Aorta (tissue), 5 donors: ENCODE results near the gene ZFP90. TPM values are rescaled to one million over a fixed set of nuclear protein-coding genes. Genes with fewer than 3 reads are reported as not detected.

ENCODE experiments used
- ATAC-seq: fragments of 200-7000 bp; cut with Tn5 transposase; one replicate; pipeline ENCODE4 v1.9.1; 2022; ENCODE audit warnings: moderate library complexity; ENCODE audit not compliant: low FRiP score
- DNase-seq, 2 donors: peaks; one replicate each; pipeline ENCODE4 v3.0.0-alpha.2; 2020
- H3K27ac ChIP-seq, 2 donors: one replicate each; pipeline ENCODE4 v1.5.1; 2013; ENCODE audit warnings: low read length in 2 of 2, mild to moderate bottlenecking in 2 of 2, moderate library complexity in 2 of 2, control low read depth in 1 of 2, inconsistent platforms in 1 of 2, low read depth in 1 of 2
- H3K27me3 ChIP-seq, 2 donors: one replicate each; pipeline ENCODE4 v1.6.1; 2013; ENCODE audit warnings: control low read depth in 1 of 2, low read length in 1 of 2, mild to moderate bottlenecking in 1 of 2, moderate library complexity in 1 of 2; ENCODE audit not compliant: insufficient read depth in 2 of 2, control insufficient read depth in 1 of 2
- H3K36me3 ChIP-seq, 2 donors: one replicate each; pipeline ENCODE4 v1.6.1; 2013; ENCODE audit warnings: control low read depth in 1 of 2, low read length in 1 of 2, mild to moderate bottlenecking in 1 of 2; ENCODE audit not compliant: insufficient read depth in 2 of 2, control insufficient read depth in 1 of 2
- H3K4me1 ChIP-seq, 2 donors: one replicate each; pipeline ENCODE4 v1.6.1; 2013; ENCODE audit warnings: low read length in 2 of 2, control low read depth in 1 of 2, mild to moderate bottlenecking in 1 of 2, moderate library complexity in 1 of 2; ENCODE audit not compliant: insufficient read depth in 2 of 2, control insufficient read depth in 1 of 2
- H3K4me3 ChIP-seq, 2 donors: one replicate each; pipeline ENCODE4 v1.5.1; 2013; ENCODE audit warnings: low read length in 2 of 2, control low read depth in 1 of 2, mild to moderate bottlenecking in 1 of 2
- H3K9me3 ChIP-seq: one replicate; pipeline ENCODE4 v1.6.1; 2013; ENCODE audit warnings: mild to moderate bottlenecking, low read length; ENCODE audit not compliant: control insufficient read depth
- WGBS, 2 donors: extraction: QIAGEN DNeasy Blood & Tissue Kit; methylation state at CpG; one replicate each; pipeline ENCODE4 v1.1.7; 2013; 5-methylcytosine and 5-hydroxymethylcytosine counted together
- intact Hi-C, 2 donors: fragments of 100-400 bp; cut with DNase I; formaldehyde crosslinking; loops; one replicate each; pipeline versions ENCODE4 v1.14.2 to v1.15.0; 2022
- polyA plus RNA-seq, 2 donors: library from polyadenylated mRNA; stranded (reverse); fragments of 200-250 nt; gene quantifications; one replicate each; pipeline ENCODE4 v1.2.3, GENCODE V29; 2013
- total RNA-seq, 2 donors: library from RNA; stranded (reverse); fragmentation: NEBNext Ultra II Directional; extraction: Animal tissue kit (Norgen Biotek cat#: 25700); gene quantifications; one replicate each; pipeline ENCODE4 v1.2.1, GENCODE V29; 2021
- donor health status: healthy with polysubstance abuse.
- donor health status: Bipolar disorder and iron deficiency.
- donor health status: DM: no; HTN: no; CAD: no.
- donor health status: DM: no; HTN: no; CAD: no.
- donor health status: DM: yes; HTN: yes; CAD: no.

ZFP90 gene
- total and polyA plus RNA-seq, 4 donors, result 7.9 to 31.0 (median 15.1) TPM

DNA sequence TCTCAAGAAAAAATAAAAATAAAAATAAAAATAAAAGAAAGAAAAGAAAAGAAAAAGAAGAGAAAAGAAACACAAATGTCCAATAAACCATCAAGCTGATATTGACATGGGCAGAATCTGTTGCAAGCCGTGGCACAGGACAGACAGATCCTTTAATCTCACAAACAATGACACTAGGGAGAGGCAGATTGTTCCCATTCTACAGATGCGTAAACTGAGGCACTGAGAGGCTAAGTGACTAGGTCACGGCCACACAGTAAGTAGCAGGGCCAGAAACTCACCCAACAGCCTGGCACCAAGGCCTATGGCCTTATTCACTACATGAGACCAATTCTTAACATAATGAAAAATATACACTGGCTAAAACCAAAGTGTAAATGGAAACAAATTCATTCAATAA is 28.3 kb upstream of the ZFP90 start:
- Histone ChIP-seq H3K4me1 (no peaks in the 10 kb centered on the region), H3K27me3 (peaks cover 0 to 2% of the 10 kb centered on the region in 2 donors), H3K27ac (no peak overlapping the region), H3K4me3 (no peak overlapping the region), H3K36me3 (no peaks in the 10 kb centered on the region), H3K9me3 (no peaks in the 10 kb centered on the region)
- WGBS, 2 donors, result 95 to 97% methylated on average over 3 of the region's 3 CpGs
- intact Hi-C loops, result no loop called here
- peak in 1 of 2 donors; percentile 0 for DNase-seq
- ATAC-seq, result no peak

DNA sequence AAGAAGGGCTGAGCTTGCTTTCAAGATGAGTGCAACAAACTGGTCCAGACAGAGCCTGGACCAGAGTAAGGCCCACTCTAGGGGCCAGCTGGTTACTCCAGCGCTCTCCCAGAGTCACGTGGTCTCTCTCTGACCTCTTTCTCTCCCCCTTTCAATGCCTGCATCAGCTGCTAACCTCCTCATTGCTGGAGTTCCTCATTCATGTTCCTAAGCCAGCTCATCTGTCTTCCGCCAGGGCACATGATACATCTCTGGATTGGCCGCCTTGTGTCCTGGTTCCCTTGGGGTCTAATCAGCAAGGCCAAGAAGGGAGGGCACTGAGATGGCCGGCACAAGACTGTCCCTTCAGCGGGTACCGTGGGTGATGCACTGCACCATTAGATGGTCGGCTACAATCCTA is 26.9 kb upstream of the ZFP90 start:
- no peak for ATAC-seq
- H3K27me3 ChIP-seq, result peaks cover 0 to 2% of the 10 kb centered on the region in 2 donors

DNA sequence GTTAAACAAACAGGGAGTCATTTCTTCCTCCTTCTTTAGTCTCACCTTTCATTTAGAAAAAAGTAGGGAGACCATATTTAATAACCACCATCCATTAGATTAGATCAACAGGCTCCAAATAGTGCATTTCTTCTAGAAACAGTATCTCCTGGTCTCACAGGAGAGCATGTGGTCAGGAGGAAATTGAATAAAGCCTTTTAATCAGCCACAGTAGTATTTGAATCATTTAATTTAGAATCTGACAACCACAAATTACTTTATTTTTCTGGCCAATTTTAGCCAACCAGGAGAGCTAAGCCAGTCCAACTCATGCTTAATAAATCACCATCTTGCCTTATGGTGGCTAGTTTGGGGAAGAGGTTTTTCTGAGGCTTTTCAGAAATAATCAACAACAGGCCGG is 26.3 kb upstream of the ZFP90 start:
- WGBS, 2 donors, result 93 to 96% methylated on average over 1 of the region's 1 CpG
- H3K36me3 ChIP-seq, result no peaks in the 10 kb centered on the region
- no peaks in the 10 kb centered on the region for H3K9me3 ChIP-seq
- no peak overlapping the region for H3K27ac ChIP-seq
- no peaks in the 10 kb centered on the region for H3K4me1 ChIP-seq
- ATAC-seq (no peak), DNase-seq (no peak)
- intact Hi-C loops, result no loop called here
- H3K27me3 ChIP-seq, result peaks cover 0 to 2% of the 10 kb centered on the region in 2 donors
- H3K4me3 ChIP-seq, result no peak overlapping the region

More for the DNA sequence above, 26.9 kb upstream of the ZFP90 start:
- H3K27ac ChIP-seq, result no peak overlapping the region
- DNase-seq, result no peak
- WGBS, 2 donors, result 75 to 77% methylated on average over 8 of the region's 8 CpGs
- H3K36me3 ChIP-seq, result no peaks in the 10 kb centered on the region
- intact Hi-C loops, result no loop called here
- no peak overlapping the region for H3K4me3 ChIP-seq
- no peaks in the 10 kb centered on the region for H3K4me1 ChIP-seq
- H3K9me3 ChIP-seq, result no peaks in the 10 kb centered on the region

GRCh38 chr16:68514511-68514910 is 24.6 kb upstream of the ZFP90 start:
- no peak overlapping the region for H3K4me3 ChIP-seq
- no peaks in the 10 kb centered on the region for H3K9me3 ChIP-seq
- WGBS, 2 donors, result 59 to 71% methylated on average over 3 of the region's 3 CpGs
- ATAC-seq (no peak), DNase-seq (no peak)
- no peaks in the 10 kb centered on the region for H3K36me3 ChIP-seq
- H3K27ac ChIP-seq, result no peak overlapping the region
- peaks cover 0 to 2% of the 10 kb centered on the region in 2 donors for H3K27me3 ChIP-seq
- no peaks in the 10 kb centered on the region for H3K4me1 ChIP-seq
- intact Hi-C loops, result no loop called here

GRCh38 chr16:68517606-68518166 is 21.4 kb upstream of the ZFP90 start:
- H3K36me3 ChIP-seq, result no peaks in the 10 kb centered on the region
- no peak overlapping the region for H3K4me3 ChIP-seq
- DNase-seq (no peak), ATAC-seq (no peak)
- H3K27me3 ChIP-seq, result no peaks in the 10 kb centered on the region
- WGBS, 2 donors, result 71 to 76% methylated on average over 7 of the region's 7 CpGs
- no peaks in the 10 kb centered on the region for H3K4me1 ChIP-seq
- no peak overlapping the region for H3K27ac ChIP-seq
- intact Hi-C loops, result no loop called here
- no peaks in the 10 kb centered on the region for H3K9me3 ChIP-seq

DNA sequence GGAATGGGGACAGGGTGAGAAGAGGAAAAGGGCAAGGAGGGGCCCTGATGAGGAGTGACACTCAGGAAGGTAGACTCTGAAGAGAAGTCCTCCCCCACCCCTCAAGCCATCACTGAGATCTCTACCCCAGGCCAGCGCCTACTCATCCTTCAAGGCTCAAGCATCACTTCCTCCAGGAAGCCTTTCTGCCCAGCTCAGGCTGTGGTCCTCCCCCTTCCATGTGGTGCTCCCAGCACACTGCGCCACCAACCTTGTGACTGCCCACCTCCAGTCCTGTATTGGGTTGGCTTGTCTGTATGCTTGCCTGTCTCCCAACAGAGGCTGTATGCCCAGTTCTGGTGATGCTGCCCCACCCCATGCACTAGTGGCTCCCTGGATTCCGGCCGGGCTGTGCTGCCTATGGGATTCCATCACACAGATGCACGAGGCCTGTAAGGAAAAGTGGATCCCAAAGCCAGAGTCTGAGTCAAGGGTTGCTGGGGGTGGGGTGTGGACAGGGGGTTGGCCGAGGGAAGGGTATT is 19.8 kb upstream of the ZFP90 start:
- ATAC-seq, result no peak
- intact Hi-C loops, result no loop called here
- Histone ChIP-seq H3K4me3 (no peak overlapping the region), H3K27ac (no peak overlapping the region), H3K27me3 (no peaks in the 10 kb centered on the region), H3K36me3 (no peaks in the 10 kb centered on the region), H3K9me3 (no peaks in the 10 kb centered on the region), H3K4me1 (no peaks in the 10 kb centered on the region)
- 89 to 90% methylated on average over 5 to 6 of the region's 6 CpGs for WGBS, 2 donors
- DNase-seq, result no peak

- DNase-seq, result peak; percentile 91 to 93
- H3K4me1 ChIP-seq, result no peaks in the 10 kb centered on the region
- H3K9me3 ChIP-seq, result no peaks in the 10 kb centered on the region
- no peak overlapping the region for H3K27ac ChIP-seq
- H3K27me3 ChIP-seq, result no peaks in the 10 kb centered on the region
- H3K36me3 ChIP-seq, result no peaks in the 10 kb centered on the region
- WGBS, 2 donors, result 2% methylated on average over 21 to 22 of the region's 22 CpGs
- H3K4me3 ChIP-seq, result no peak overlapping the region
- intact Hi-C loops, result no loop called here
- ATAC-seq, result peak; percentile 92
Measured at GRCh38 chr16:68520649-68521086, 18.4 kb upstream of the ZFP90 start.

- DNase-seq (no peak), ATAC-seq (no peak)
- Histone ChIP-seq H3K27me3 (no peaks in the 10 kb centered on the region), H3K4me3 (no peak overlapping the region), H3K4me1 (no peaks in the 10 kb centered on the region), H3K9me3 (no peaks in the 10 kb centered on the region), H3K27ac (no peak overlapping the region), H3K36me3 (no peaks in the 10 kb centered on the region)
- intact Hi-C loops, result no loop called here
- WGBS, 2 donors, result 77% methylated on average over 10 of the region's 10 CpGs
Measured at GRCh38 chr16:68524069-68524820, 14.8 kb upstream of the ZFP90 start.
